BJ (cell line): Measurements from ENCODE around the gene STYXL1. TPM values are rescaled to one million over a fixed set of nuclear protein-coding genes. Genes with fewer than 3 reads are reported as not detected.
A peak's percentile ranks its signal among the peaks of the same experiment; 100 is the strongest.

Experiments
- CTCF ChIA-PET: fragments of 350-600 bp; formaldehyde crosslinking; extraction: SDS; loops from one replicate; lab custom pipeline; 2021; ENCODE audit warnings: antibody characterized with exemption, inconsistent platforms; lab: Yijun Ruan, JAX
- POLR2A ChIA-PET: fragments of 300-600 bp; sonication (Branson Sonifier 250); formaldehyde crosslinking; extraction: SDS; loops from one replicate; lab custom pipeline; 2021; ENCODE audit warnings: antibody characterized with exemption; lab: Charles Lee
- DNase-seq: peaks from one replicate; pipeline ENCODE4 v3.0.0-alpha.2; 2011; ENCODE audit warnings: low read depth
- H3K27me3 ChIP-seq: 2 replicates; pipeline ENCODE4 v1.6.0; 2011; ENCODE audit warnings: low read length; ENCODE audit not compliant: control insufficient read depth, insufficient read depth
- H3K36me3 ChIP-seq: 2 replicates; pipeline ENCODE4 v1.5.1; 2011; ENCODE audit warnings: low read length; ENCODE audit not compliant: control insufficient read depth, insufficient read depth
- H3K4me3 ChIP-seq: 2 replicates; pipeline ENCODE4 v1.5.1; 2011; ENCODE audit warnings: low read depth, mild to moderate bottlenecking, control low read depth, low read length
- polyA plus RNA-seq: library from polyadenylated mRNA; depleted of rRNA; stranded (reverse); fragments of >200 nt; gene quantifications from 2 replicates; pipeline ENCODE4 v1.2.3, GENCODE V29; 2011
- TF ChIP-seq, protein P1 (sequence below): IDR thresholded peaks from 2 replicates; pipeline ENCODE4 v1.5.1; 2011; ENCODE audit warnings: low read depth, mild to moderate bottlenecking, control low read depth, inconsistent platforms, low read length, moderate library complexity; ENCODE audit not compliant: insufficient read depth

STYXL1 gene
- polyA plus RNA-seq, 1 experiment = 64.7 TPM

DNA sequence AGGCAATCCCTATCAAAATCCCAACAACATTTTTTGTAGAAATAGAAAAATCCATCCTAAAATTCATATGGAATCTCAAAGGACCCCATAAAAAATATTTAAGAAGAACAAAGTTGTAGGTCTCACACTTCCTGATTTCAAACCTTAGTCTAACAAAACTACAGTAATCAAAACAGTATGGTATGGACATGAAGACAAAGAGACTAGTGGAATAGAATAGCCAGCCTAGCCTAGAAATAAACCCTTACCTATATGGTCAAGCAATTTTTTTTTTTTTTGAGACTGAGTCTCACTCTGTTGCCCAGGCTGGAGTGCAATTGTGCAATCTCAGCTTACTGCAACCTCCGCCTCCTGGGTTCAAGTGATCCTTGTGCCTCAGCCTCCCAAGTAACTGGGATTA lies 49.8 kb downstream of the STYXL1 start:
- no peak for DNase-seq
- H3K36me3 ChIP-seq = peaks cover 12% of the 10 kb centered on the region
- H3K27me3 ChIP-seq = no peaks in the 10 kb centered on the region
- ChIA-PET POLR2A (no interaction called here), CTCF (no interaction called here)
- no peak overlapping the region for H3K4me3 ChIP-seq
- TF ChIP-seq, protein P1, sequence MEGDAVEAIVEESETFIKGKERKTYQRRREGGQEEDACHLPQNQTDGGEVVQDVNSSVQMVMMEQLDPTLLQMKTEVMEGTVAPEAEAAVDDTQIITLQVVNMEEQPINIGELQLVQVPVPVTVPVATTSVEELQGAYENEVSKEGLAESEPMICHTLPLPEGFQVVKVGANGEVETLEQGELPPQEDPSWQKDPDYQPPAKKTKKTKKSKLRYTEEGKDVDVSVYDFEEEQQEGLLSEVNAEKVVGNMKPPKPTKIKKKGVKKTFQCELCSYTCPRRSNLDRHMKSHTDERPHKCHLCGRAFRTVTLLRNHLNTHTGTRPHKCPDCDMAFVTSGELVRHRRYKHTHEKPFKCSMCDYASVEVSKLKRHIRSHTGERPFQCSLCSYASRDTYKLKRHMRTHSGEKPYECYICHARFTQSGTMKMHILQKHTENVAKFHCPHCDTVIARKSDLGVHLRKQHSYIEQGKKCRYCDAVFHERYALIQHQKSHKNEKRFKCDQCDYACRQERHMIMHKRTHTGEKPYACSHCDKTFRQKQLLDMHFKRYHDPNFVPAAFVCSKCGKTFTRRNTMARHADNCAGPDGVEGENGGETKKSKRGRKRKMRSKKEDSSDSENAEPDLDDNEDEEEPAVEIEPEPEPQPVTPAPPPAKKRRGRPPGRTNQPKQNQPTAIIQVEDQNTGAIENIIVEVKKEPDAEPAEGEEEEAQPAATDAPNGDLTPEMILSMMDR = no peak

DNA sequence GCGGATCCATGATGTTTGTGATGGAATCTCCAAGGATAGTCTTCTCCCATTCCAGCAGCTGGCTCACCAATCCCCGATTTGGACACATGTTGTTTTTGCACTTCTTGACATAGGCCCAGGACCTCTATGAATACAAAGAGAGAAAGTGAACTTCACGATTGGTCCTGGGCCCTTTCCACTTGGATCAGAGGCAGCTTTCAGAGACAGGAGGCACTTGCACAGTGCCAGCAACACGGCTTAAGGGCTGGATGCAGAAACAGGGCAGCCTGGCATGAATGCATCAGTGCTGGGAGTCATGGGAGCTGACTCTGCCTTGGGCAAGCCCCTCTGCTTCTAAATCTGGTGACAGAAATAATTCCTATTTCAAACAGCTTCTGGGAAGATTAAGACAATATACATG lies 51.3 kb downstream of the STYXL1 start:
- ChIA-PET POLR2A (no interaction called here), CTCF (interaction anchor here (0.8 to 1.6 kb wide), 2 partner anchors 12 to 130 kb away, joined by 4 to 5 read pairs; no protein-coding TSS in a partner anchor)
- Histone ChIP-seq H3K4me3 (no peak overlapping the region), H3K27me3 (no peaks in the 10 kb centered on the region), H3K36me3 (peaks cover 9% of the 10 kb centered on the region)
- TF ChIP-seq, protein P1 = no peak
- no peak for DNase-seq

DNA sequence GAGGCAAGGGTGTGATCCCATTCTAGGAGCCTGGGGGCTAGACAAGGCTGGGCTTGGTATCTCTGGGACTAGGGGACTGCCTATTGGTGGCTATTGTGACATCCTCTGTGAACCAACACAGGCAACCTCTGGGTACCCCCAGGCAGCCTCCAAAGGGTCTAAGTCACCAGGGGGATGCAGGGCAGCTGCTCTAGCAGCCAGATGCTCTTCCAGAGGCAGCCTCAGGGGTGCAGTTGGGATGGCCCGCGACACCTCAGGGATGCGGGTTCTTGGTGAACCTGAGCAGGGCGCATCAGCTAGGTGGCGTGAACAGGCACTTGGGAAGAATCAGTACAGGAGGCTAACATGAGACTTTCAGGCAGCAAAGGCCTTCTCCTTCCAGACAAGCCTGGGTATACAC lies 51.8 kb downstream of the STYXL1 start:
- Histone ChIP-seq H3K4me3 (no peak overlapping the region), H3K36me3 (peaks cover 9% of the 10 kb centered on the region), H3K27me3 (no peaks in the 10 kb centered on the region)
- CTCF ChIA-PET = interaction anchor here (1.6 kb wide), 1 partner anchor 129 kb away, joined by 5 read pairs; no protein-coding TSS in a partner anchor
- TF ChIP-seq, protein P1 = no peak
- POLR2A ChIA-PET = no interaction called here
- no peak for DNase-seq

DNA sequence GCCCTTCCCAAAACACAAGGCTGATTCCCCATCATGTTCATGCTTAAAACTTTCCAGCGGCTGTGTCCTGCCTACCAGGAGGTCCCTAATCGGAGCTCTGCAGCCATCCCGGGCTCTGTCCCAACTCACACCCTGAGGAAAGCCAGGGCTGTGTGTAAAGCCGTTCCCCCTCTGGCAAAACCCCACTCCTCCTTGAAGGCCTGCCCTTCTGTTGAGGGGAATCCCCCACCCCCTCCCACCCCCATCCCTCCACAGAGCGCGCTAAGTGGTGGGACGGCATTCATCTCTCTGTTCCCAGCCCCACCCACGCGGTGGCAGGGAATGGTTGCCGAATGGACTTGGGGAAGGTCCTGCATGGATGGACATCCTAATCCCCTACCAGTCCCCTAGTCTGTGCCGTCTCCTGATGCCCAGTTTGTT lies 52.7 kb downstream of the STYXL1 start:
- Histone ChIP-seq H3K36me3 (peaks cover 7% of the 10 kb centered on the region), H3K27me3 (no peaks in the 10 kb centered on the region), H3K4me3 (peak overlapping the region; percentile 32)
- ChIA-PET CTCF (interaction anchor here (1.0 to 1.1 kb wide), 2 partner anchors 9 to 14 kb away, joined by 3 to 5 read pairs; no protein-coding TSS in a partner anchor), POLR2A (no interaction called here)
- TF ChIP-seq, protein P1 = no peak
- no peak for DNase-seq

DNA sequence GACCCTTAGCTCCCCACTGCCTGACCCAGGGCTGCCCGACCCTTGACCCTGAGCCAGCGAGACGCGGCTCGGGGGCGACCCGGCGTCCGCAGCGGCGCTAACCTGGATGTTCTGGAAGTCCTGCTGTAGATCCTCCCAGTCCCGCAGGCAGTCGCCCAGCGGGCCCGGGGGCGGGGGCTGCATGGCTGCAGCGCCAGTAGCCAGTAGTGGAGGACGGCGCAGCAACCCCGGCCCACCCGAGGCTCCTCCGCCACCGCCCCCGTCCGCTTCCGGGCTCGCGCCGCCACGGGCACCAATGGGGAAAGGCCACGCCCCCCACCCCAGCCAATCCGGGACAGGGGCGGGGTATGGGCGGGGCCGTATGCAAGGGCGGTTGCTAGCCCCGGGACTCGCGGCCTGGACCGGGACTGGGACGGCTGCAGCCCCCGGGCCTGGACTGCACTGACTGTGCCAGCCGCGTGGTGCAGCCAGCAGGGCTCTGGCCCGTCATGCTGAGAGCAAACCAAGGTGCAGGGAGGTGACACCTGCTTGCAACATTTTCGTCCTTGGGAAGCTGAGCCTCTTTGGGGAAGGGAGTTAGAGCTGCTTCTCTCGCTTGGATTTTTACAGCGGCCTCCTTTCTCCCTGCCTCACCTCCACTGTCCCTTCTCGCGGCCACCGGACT lies 53.3 kb downstream of the STYXL1 start, which contains the start of gene TMEM120A:
TMEM120A (minus strand) TSS at position 208 of the 664 bp plus-strand sequence; CDS start at position 183, 25 bp downstream.
- Histone ChIP-seq H3K4me3 (peak within 1 kb of the TSS; percentile 92), H3K27me3 (no peaks in the 10 kb centered on the region), H3K36me3 (peaks cover 7% of the 10 kb centered on the region)
- TF ChIP-seq, protein P1 = peak; percentile 3; the same call in 1 of the 2 replicates
- CTCF ChIA-PET = interaction anchor here (1.0 to 1.1 kb wide), 3 partner anchors 9 to 22 kb away, joined by 3 to 5 read pairs (median 3); no protein-coding TSS in a partner anchor
- DNase-seq = peak; percentile 57
- POLR2A ChIA-PET = no interaction called here
